ENCODE measurements around the gene ALDH16A1.

ALDH16A1 gene

DNA sequence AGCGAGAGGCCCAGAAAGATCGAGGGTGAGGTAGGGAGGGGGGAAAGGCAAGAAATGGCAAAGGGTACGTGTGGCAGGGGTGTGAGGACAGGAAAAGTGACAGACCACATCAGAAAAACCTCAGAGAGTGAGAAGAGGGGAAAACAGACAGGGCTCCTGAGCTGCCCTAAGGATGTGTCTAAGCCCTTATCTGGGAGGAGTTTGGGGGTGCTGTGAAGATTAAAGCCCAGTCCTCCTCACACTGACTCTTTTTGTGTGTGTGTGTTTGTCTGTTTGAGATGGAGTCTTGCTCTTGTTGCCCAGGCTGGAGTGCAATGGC lies 29.1 kb upstream of the ALDH16A1 start:
- DNase-seq (ENCODE audit: low spot score) = no peak
- Histone ChIP-seq H3K27ac (no peak overlapping the region), H3K4me3 (no peak overlapping the region)
- TF ChIP-seq, protein P1, sequence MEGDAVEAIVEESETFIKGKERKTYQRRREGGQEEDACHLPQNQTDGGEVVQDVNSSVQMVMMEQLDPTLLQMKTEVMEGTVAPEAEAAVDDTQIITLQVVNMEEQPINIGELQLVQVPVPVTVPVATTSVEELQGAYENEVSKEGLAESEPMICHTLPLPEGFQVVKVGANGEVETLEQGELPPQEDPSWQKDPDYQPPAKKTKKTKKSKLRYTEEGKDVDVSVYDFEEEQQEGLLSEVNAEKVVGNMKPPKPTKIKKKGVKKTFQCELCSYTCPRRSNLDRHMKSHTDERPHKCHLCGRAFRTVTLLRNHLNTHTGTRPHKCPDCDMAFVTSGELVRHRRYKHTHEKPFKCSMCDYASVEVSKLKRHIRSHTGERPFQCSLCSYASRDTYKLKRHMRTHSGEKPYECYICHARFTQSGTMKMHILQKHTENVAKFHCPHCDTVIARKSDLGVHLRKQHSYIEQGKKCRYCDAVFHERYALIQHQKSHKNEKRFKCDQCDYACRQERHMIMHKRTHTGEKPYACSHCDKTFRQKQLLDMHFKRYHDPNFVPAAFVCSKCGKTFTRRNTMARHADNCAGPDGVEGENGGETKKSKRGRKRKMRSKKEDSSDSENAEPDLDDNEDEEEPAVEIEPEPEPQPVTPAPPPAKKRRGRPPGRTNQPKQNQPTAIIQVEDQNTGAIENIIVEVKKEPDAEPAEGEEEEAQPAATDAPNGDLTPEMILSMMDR (IDR thresholded peaks at IDR 0.05) = no peak

DNA sequence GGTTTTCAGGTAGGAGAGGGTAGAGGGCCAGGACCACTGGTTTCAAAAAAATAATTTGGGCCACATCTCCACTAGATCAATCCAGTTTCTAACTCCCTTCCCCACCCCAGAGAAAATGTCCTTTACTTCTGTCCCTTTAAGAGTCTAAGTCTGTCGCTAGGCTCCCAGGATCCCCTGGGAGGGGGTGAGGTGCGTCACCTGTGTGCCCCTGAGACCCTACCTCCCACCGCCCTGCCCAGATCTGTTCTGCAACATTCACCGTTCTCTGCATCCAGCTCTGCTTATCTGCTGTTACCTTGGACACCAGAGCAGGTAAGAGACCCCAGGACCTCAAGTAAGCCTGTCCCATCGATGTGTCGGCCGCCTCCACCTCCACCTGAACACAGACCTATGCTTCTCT lies 27.8 kb upstream of the ALDH16A1 start, which contains the start of gene GFY:
Gene GFY (plus strand): TSS at position 211 of the 400 bp plus-strand sequence. CDS start 1,043 bp downstream, outside the sequence.
- Histone ChIP-seq H3K4me3 (no peak within 1 kb of the TSS), H3K27ac (no peak within 1 kb of the TSS)
- no peak for DNase-seq (ENCODE audit: low spot score)
- TF ChIP-seq, protein P1 (IDR thresholded peaks at IDR 0.05) = no peak

DNA sequence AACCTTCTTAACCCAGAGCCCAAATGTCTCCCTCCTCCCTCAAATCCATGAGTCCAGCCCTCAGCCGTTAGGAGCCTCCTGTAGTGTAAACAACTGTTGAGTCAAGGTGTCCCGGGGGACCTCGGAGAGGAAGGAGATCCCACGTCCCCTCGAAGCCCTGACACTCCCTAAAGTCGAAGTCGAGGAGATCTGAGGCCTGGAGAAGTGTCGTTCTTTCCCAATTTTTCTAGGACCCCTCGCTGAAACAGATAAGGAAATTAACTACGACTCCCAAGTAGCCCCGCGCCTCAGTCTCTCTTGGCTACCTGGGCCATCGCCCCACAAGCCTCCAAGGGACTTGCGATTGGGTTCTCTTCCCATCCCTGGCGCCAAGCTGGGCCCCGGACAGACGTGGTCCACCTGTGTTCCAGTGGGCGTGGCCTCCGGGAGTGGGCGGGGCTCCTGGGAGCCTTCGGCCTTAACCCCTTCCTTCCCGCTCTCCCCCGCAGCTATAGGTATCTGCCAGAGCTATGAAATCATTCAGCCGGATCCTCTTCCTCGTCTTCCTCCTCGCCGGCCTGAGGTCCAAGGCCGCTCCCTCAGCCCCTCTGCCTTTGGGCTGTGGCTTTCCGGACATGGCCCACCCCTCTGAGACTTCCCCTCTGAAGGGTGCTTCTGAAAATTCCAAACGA lies 27.0 kb upstream of the ALDH16A1 start:
- no peak for DNase-seq (ENCODE audit: low spot score)
- TF ChIP-seq, protein P1 (IDR thresholded peaks at IDR 0.05) = no peak
- Histone ChIP-seq H3K4me3 (no peak overlapping the region), H3K27ac (no peak overlapping the region)

DNA sequence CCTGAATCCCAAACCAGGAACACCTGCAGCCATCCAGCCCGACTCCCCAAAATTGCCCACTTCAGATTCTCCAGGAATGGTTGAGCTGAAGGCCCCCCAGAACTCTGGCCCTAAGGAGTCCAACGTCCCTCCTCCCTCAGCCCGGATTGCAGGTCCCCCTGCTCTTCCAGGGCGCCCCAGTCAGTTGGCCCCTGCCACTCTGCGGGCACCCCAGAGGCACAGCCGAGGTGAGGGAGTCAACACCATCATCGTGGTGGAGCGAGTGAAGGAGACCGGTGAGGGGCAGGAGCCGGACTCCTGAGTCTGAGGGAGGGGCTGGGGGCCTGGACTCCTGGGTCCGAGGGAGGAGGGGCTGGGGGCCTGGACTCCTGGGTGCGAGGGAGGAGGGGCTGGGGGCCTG lies 25.7 kb upstream of the ALDH16A1 start:
- no peak overlapping the region for H3K4me3 ChIP-seq
- H3K27ac ChIP-seq = no peak overlapping the region
- TF ChIP-seq, protein P1 (IDR thresholded peaks at IDR 0.05) = no peak
- no peak for DNase-seq (ENCODE audit: low spot score)

DNA sequence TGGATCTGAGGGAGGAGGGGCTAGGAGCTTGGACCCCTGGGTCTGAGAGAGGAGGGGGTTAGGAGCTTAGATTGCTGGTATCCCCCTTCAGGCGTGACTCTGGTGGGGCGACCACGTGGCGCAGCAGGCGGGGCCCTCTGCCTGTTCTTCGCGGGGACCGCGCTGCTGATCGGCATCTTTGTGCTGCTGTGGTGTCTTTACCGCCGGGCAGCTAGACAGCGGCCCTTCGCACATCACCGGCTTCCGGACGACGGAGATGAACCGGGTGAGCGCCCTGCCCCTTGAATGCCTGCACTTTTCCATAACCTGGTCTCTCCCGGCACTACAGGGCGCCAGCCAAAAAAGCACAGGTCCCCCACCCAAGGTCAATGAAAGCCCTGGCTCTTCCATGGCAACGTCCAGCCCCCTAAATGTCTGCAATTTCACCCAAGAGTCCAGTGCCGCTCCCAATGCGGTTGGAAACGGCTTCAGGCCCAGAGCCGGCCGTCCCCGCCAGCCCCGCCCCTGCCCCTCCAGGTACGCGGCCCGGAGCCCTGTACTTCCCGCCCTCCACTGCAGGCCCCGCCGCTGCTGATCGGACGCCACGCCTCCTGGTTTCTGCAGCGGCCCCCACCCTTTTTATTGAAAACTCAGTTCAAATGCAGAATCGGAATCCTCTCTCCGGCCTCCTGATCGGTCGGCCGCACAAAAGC lies 25.0 kb upstream of the ALDH16A1 start:
- DNase-seq (ENCODE audit: low spot score) = no peak
- no peak overlapping the region for H3K27ac ChIP-seq
- TF ChIP-seq, protein P1 (IDR thresholded peaks at IDR 0.05) = no peak
- H3K4me3 ChIP-seq = peak overlapping the region; percentile 39

DNA sequence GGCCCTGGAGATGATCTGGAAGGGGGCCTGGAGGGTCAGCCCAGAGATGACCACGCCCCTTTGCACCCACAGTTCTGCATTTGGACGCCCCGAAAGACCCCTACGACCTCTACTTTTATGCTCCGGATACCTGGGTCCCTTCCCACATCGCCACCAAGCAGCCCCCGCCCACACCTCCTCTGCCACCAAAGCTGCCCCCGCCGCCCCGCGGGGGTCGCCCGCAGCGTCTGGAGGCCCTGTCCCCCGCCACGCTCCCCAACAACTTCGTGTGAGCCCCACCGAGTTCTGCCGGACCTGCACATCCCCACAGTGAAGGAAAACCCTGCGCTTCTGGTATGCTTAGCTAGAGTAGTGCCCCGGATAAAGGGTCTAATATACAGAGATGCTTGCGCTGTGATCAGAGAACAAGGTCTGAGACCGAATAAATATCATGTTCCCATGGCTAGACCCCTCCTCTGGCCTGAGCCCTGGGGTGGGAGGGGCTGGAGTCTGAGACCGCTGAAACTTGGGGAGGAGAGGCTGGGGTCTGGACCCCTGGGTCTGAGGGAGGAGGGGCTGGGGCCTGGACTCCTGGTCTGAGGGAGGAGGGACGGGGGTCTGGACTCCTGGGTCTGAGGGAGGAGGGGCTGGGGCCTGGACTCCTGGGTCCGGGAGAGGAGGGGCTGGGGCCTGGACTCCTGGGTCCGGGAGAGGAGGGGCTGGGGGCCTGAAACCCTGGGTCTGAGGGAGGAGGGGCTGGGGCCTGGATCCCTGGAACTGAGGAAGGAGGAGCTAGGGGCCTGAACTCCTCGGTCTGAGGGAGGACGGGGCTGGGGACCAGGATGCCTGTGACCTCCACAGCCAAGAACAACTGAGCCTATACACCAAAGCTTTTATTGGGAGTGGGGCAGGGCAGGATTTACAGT lies 24.2 kb upstream of the ALDH16A1 start:
- Histone ChIP-seq H3K27ac (no peak overlapping the region), H3K4me3 (peak overlapping the region; percentile 39)
- no peak for DNase-seq (ENCODE audit: low spot score)
- TF ChIP-seq, protein P1 (IDR thresholded peaks at IDR 0.05) = no peak
